Raji (cell line): ENCODE measurements around the gene ACADVL.

ENCODE experiments used
- POLR2A ChIP-seq: IDR thresholded peaks from 2 replicates; pipeline ENCODE4 v1.6.1; 2011; ENCODE audit warnings: low read depth, low read length, control low read depth; ENCODE audit not compliant: insufficient read depth

The ACADVL gene

GRCh38 chr17:7235693-7236665 is 16.2 kb downstream of the ACADVL start:
- TF ChIP-seq POLR2A = no peak

GRCh38 chr17:7236808-7237207 is 17.1 kb downstream of the ACADVL start:
- TF ChIP-seq POLR2A = no peak

GRCh38 chr17:7237266-7237760 is 17.6 kb downstream of the ACADVL start:
- TF ChIP-seq POLR2A = no peak

- peak; percentile 50 for TF ChIP-seq POLR2A
Observed at GRCh38 chr17:7237761-7238419, 18.2 kb downstream of the ACADVL start.

GRCh38 chr17:7238420-7239090 is 18.8 kb downstream of the ACADVL start:
- no peak; the same call in 1 of the 2 replicates for TF ChIP-seq POLR2A

GRCh38 chr17:7239091-7240027 is 19.6 kb downstream of the ACADVL start, which contains the start of gene PHF23:
TSS of gene PHF23 (minus strand) at chr17:7239457. CDS start at chr17:7239279, 178 bp downstream.
- TF ChIP-seq POLR2A = peak; percentile 61

- no peak for TF ChIP-seq POLR2A
Observed at GRCh38 chr17:7240375-7240774, 20.6 kb downstream of the ACADVL start.

- TF ChIP-seq POLR2A = no peak
Observed at GRCh38 chr17:7241090-7241733, 21.5 kb downstream of the ACADVL start.

- no peak; the same call in 1 of the 2 replicates for TF ChIP-seq POLR2A
Observed at GRCh38 chr17:7241783-7242716, 22.3 kb downstream of the ACADVL start, which contains the start of gene GABARAP. TSS of gene GABARAP (minus strand) at chr17:7242449. CDS start at chr17:7242330, 119 bp downstream.

GRCh38 chr17:7242717-7243452 is 23.1 kb downstream of the ACADVL start:
- TF ChIP-seq POLR2A = 0 out of 2 replicates have a peak, but pooled peaks have one; percentile 17

- TF ChIP-seq POLR2A = no peak
Observed at GRCh38 chr17:7243453-7243729, 23.7 kb downstream of the ACADVL start.

GRCh38 chr17:7246779-7247178 is 27.0 kb downstream of the ACADVL start:
- TF ChIP-seq POLR2A = no peak
